ENCODE data around the gene ARF3.

Gene ARF3

DNA sequence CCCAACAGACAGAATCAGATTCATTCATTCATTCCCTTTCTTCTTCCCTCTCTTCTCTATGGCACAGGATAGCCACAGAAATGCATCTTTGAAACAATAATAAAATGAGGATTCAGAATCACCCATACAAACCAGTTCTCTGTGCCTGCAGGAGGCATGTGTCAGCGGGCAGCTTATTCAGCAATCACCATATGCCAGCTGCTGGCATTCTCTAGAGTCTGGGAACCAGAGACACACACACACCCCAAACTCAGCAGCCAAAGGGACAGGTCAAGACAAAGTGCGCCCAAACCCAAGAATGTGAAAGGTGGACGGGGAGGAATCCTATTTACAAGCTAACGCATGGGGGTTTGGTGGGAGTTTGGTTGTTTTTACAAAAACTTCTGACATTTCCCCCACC lies 14.1 kb downstream of the ARF3 start:
- no peaks in the 10 kb centered on the region for H3K9me3 Mint-ChIP-seq
- TF ChIP-seq, protein P1, sequence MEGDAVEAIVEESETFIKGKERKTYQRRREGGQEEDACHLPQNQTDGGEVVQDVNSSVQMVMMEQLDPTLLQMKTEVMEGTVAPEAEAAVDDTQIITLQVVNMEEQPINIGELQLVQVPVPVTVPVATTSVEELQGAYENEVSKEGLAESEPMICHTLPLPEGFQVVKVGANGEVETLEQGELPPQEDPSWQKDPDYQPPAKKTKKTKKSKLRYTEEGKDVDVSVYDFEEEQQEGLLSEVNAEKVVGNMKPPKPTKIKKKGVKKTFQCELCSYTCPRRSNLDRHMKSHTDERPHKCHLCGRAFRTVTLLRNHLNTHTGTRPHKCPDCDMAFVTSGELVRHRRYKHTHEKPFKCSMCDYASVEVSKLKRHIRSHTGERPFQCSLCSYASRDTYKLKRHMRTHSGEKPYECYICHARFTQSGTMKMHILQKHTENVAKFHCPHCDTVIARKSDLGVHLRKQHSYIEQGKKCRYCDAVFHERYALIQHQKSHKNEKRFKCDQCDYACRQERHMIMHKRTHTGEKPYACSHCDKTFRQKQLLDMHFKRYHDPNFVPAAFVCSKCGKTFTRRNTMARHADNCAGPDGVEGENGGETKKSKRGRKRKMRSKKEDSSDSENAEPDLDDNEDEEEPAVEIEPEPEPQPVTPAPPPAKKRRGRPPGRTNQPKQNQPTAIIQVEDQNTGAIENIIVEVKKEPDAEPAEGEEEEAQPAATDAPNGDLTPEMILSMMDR (IDR thresholded peaks at IDR 0.05; ENCODE audit: unreplicated experiment in 3 of 3): no peak

DNA sequence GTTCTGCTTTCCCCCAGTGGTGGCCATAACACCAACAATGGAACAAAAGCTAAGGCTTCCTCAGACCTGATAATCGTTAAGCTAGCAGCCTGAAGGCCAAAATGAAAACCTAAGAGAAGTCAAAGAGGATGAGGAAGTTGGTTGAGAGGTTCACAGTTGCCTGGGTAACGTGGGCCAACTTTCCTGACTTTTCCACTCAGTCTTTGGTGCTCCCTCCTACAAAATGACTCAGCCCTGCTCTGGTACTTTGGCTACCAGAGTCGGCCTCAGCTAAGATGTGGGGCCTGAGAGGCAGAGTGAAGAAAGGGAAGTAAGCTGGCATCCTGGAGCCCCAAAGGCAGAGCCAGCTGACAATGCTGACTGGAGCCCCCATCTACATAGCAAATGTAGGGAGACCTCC lies 17.1 kb downstream of the ARF3 start:
- peaks cover 57% of the 10 kb centered on the region for H3K36me3 Mint-ChIP-seq (ENCODE audit: low read depth)
- H3K4me3 Mint-ChIP-seq: no peak overlapping the region
- no peaks in the 10 kb centered on the region for H3K9me3 Mint-ChIP-seq
- H3K27me3 Mint-ChIP-seq (ENCODE audit: low read depth): no peaks in the 10 kb centered on the region
- H3K27ac Mint-ChIP-seq: no peak overlapping the region
- H3K4me1 Mint-ChIP-seq: no peaks in the 10 kb centered on the region
- TF ChIP-seq, protein P1 (IDR thresholded peaks at IDR 0.05; ENCODE audit: unreplicated experiment in 3 of 3): no peak

More for the DNA sequence above, 14.1 kb downstream of the ARF3 start:
- H3K36me3 Mint-ChIP-seq (ENCODE audit: low read depth): peaks cover 43% of the 10 kb centered on the region
- H3K4me3 Mint-ChIP-seq: no peak overlapping the region
- peaks cover 10% of the 10 kb centered on the region for H3K4me1 Mint-ChIP-seq
- no peaks in the 10 kb centered on the region for H3K27me3 Mint-ChIP-seq (ENCODE audit: low read depth)
- H3K27ac Mint-ChIP-seq: no peak overlapping the region

DNA sequence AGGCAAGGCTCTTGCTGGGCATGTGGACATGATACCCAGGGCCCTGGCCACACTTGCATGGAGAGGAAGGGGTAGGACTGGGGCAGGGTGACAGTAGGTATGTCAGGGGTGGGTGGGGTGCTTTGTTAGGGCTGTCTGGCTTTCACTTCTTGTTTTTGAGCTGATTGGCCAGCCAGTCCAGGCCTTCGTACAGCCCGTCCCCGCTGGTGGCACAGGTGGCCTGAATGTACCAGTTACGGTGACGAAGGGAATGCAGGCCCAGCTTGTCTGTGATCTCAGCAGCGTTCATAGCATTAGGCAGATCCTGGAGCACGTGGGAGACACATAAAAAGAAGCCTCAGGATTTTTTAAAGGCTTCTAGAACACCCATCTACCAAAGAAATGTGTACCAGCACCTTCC lies 18.5 kb downstream of the ARF3 start:
- no peaks in the 10 kb centered on the region for H3K4me1 Mint-ChIP-seq
- TF ChIP-seq, protein P1 (IDR thresholded peaks at IDR 0.05; ENCODE audit: unreplicated experiment in 3 of 3): no peak
- H3K27me3 Mint-ChIP-seq (ENCODE audit: low read depth): no peaks in the 10 kb centered on the region
- no peak overlapping the region for H3K27ac Mint-ChIP-seq
- H3K36me3 Mint-ChIP-seq (ENCODE audit: low read depth): peaks cover 68% of the 10 kb centered on the region
- no peaks in the 10 kb centered on the region for H3K9me3 Mint-ChIP-seq
- no peak overlapping the region for H3K4me3 Mint-ChIP-seq

DNA sequence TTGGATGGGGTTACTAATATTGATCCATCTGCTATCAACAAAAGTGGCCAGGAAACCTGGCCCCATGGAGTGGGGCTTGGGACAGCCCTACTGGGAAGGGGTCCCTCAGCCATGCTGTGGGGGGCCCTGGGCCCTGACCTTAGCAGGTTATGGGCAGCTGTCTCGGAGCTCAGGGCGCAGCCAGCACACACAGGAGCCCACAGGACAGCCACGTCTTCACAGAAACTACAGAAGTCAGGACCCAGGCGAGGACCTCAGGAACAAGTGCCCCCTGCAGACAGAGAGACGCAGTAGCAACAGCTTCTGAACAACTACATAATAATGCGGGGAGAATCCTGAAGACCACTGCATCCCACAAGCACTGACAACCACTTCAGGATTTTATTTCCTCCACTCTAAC lies 20.1 kb downstream of the ARF3 start:
- H3K9me3 Mint-ChIP-seq: no peaks in the 10 kb centered on the region
- H3K36me3 Mint-ChIP-seq (ENCODE audit: low read depth): peaks cover 77% of the 10 kb centered on the region
- TF ChIP-seq, protein P1 (IDR thresholded peaks at IDR 0.05; ENCODE audit: unreplicated experiment in 3 of 3): no peak
- H3K4me3 Mint-ChIP-seq: no peak overlapping the region
- no peak overlapping the region for H3K27ac Mint-ChIP-seq
- no peaks in the 10 kb centered on the region for H3K4me1 Mint-ChIP-seq
- H3K27me3 Mint-ChIP-seq (ENCODE audit: low read depth): no peaks in the 10 kb centered on the region

DNA sequence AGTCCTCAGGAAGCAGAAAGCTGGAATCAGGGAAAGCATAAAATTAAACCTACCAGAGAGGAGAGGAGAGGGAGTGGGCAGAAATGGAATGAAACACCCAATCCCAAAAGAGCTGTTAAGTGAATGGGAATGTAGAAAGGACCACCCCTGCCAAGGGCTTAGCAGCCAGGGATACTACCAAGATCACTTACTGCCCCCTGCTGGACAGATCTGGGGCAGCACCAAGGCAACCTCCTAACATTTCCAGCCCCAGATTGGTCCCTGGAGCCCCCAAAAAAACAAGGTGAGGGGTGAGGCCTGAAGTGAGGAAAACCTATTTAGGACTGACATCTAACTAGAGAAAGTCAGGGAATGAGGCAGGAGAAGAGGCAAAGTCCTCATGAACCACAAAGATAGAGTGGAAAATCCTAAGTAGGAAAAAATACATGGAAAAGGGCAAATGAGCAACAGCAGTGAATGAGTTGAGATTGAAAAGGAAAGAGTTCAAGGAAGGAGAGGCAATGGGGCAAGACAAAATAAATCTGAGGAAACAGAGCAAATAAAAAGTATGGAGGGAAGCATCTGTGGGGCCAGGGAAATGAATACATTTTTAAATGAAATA lies 20.8 kb downstream of the ARF3 start:
- Mint-ChIP-seq H3K9me3 (no peaks in the 10 kb centered on the region), H3K4me1 (no peaks in the 10 kb centered on the region), H3K27me3 (ENCODE audit: low read depth) (no peaks in the 10 kb centered on the region), H3K36me3 (ENCODE audit: low read depth) (peaks cover 72% of the 10 kb centered on the region), H3K4me3 (no peak overlapping the region), H3K27ac (no peak overlapping the region)
- TF ChIP-seq, protein P1 (IDR thresholded peaks at IDR 0.05; ENCODE audit: unreplicated experiment in 3 of 3): peak; percentile 84 to 89 (median 87)

DNA sequence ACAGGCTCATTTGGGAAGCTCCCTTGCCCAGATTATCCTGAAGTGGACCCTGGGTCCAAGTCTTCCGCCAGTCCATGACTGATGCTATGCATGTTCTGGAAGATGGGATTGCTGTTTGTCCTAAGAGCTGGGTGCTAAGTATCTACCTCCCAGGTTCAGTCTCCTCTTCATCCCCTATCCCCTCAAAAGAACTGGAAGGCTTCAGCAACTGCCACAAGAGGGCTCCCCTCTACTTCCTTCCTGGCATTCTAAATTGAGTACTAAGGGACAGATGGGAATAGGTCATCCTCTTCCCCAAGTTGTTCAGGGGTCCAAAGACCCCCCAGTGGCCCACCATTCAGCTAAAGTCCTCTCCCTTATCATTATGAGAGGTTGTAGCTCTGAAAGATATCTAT lies 23.0 kb downstream of the ARF3 start:
- H3K4me3 Mint-ChIP-seq: no peak overlapping the region
- H3K36me3 Mint-ChIP-seq (ENCODE audit: low read depth): peaks cover 76% of the 10 kb centered on the region
- no peak overlapping the region for H3K27ac Mint-ChIP-seq
- no peaks in the 10 kb centered on the region for H3K9me3 Mint-ChIP-seq
- no peaks in the 10 kb centered on the region for H3K4me1 Mint-ChIP-seq
- TF ChIP-seq, protein P1 (IDR thresholded peaks at IDR 0.05; ENCODE audit: unreplicated experiment in 3 of 3): peak in 2 of 3 experiments; percentile 20 to 28
- H3K27me3 Mint-ChIP-seq (ENCODE audit: low read depth): no peaks in the 10 kb centered on the region

Data from nephron (organoid).